ENCODE results near the gene PPP3CA. TPM values are rescaled to one million over a fixed set of nuclear protein-coding genes. Genes with fewer than 3 reads are reported as not detected.
A peak's percentile ranks its signal among the peaks of the same experiment; 100 is the strongest.

Gene PPP3CA
- total RNA-seq, 1 donor from 2014 or later, result 78.2 TPM

GRCh38 chr4:101287324-101287723, 60.0 kb downstream of the PPP3CA start:
- no peak for DNase-seq

- no peak for DNase-seq
These were observed 60.7 kb downstream of the PPP3CA start for GRCh38 chr4:101286663-101287062.

- no peak for DNase-seq
These were observed 61.3 kb downstream of the PPP3CA start for GRCh38 chr4:101285985-101286384.

GRCh38 chr4:101284546-101284945, 62.8 kb downstream of the PPP3CA start:
- peak; percentile 4 for DNase-seq

GRCh38 chr4:101283434-101283833, 63.9 kb downstream of the PPP3CA start:
- no peak for DNase-seq

- no peak for DNase-seq
These were observed 65.1 kb downstream of the PPP3CA start for GRCh38 chr4:101282076-101282844.

- no peak for DNase-seq
These were observed 66.3 kb downstream of the PPP3CA start for GRCh38 chr4:101280866-101281600.

- peak; percentile 86 for DNase-seq
These were observed 67.9 kb downstream of the PPP3CA start for GRCh38 chr4:101279377-101279871.

- no peak for DNase-seq
These were observed 69.7 kb downstream of the PPP3CA start for GRCh38 chr4:101277671-101278070.

GRCh38 chr4:101276661-101277060, 70.7 kb downstream of the PPP3CA start:
- no peak for DNase-seq

- DNase-seq, result no peak
These were observed 72.2 kb downstream of the PPP3CA start for GRCh38 chr4:101274888-101275752.

- no peak for DNase-seq
These were observed 75.8 kb downstream of the PPP3CA start for GRCh38 chr4:101271516-101271915.

GRCh38 chr4:101269682-101270081, 77.6 kb downstream of the PPP3CA start:
- no peak for DNase-seq

- no peak for DNase-seq
These were observed 81.5 kb downstream of the PPP3CA start for GRCh38 chr4:101265816-101266172.

- DNase-seq, result no peak
These were observed 82.1 kb downstream of the PPP3CA start for GRCh38 chr4:101264993-101265815.

GRCh38 chr4:101264512-101264911, 82.8 kb downstream of the PPP3CA start:
- no peak for DNase-seq

GRCh38 chr4:101262683-101263082, 84.6 kb downstream of the PPP3CA start:
- no peak for DNase-seq

- DNase-seq, result no peak
These were observed 87.5 kb downstream of the PPP3CA start for GRCh38 chr4:101259876-101260275.

GRCh38 chr4:101258883-101259282, 88.4 kb downstream of the PPP3CA start:
- DNase-seq, result no peak

GRCh38 chr4:101256222-101256621, 91.1 kb downstream of the PPP3CA start:
- DNase-seq, result no peak

GRCh38 chr4:101254776-101255175, 92.5 kb downstream of the PPP3CA start:
- no peak for DNase-seq

GRCh38 chr4:101253121-101253520, 94.2 kb downstream of the PPP3CA start:
- DNase-seq, result peak; percentile 27
